Adrenal gland (tissue), 5 donors: Measurements from ENCODE around the gene TEX11.
"Not testable (repeated sequence)": the region's sequence is repeated elsewhere in the genome, so short reads cannot be mapped to it uniquely, and the experiment has no call there.

Experiments
- CTCF ChIP-seq, 6 experiments: fragments of 450-650 bp in 4 of 6; fragments of 200-600 bp in 2 of 6; sonication (generic) in 1 of 6; IDR thresholded peaks; 1 replicate in 5 of 6; 2 replicates in 1 of 6; pipeline versions ENCODE4 v1.5.1 to v1.8.0; 2016 to 2021; ENCODE audit warnings: antibody characterized with exemption in 6 of 6, mild to moderate bottlenecking in 2 of 6, moderate library complexity in 1 of 6
- POLR2A ChIP-seq, 2 donors: fragments of 450-650 bp; IDR thresholded peaks; one replicate each; pipeline ENCODE4 v1.6.1; 2017; ENCODE audit warnings: antibody characterized with exemption in 2 of 2, mild to moderate bottlenecking in 2 of 2, moderate library complexity in 1 of 2
- donor health status: DM: no; HTN: no; CAD: no.

- TF ChIP-seq CTCF, POLR2A (IDR thresholded peaks at IDR 0.05): not testable (repeated sequence)
Measured at GRCh38 chrX:70727961-70728360, 180.6 kb downstream of the TEX11 start.
